NCI-H1105 (cell line): ENCODE data around the gene SPATA32.
"Not testable (repeated sequence)": the region's sequence is repeated elsewhere in the genome, so short reads cannot be mapped to it uniquely, and the experiment has no call there.

Source experiments
- DNase-seq: peaks from one replicate; lab custom pipeline; 2025; lab: John Stamatoyannopoulos, UW

SPATA32 gene

GRCh38 chr17:45261577-45262515, at the start of gene SPATA32:
TSS of gene SPATA32 (minus strand) at chr17:45262094. CDS start at chr17:45262016, 78 bp downstream.
- DNase-seq, result no peak

- no peak for DNase-seq
Observed at GRCh38 chr17:45311401-45311759, 49.5 kb upstream of the SPATA32 start.

- DNase-seq, result no peak
Observed at GRCh38 chr17:45310380-45311324, 48.8 kb upstream of the SPATA32 start.

- DNase-seq, result no peak
Observed at GRCh38 chr17:45309400-45309799, 47.5 kb upstream of the SPATA32 start.

- DNase-seq, result no peak
Observed at GRCh38 chr17:45308840-45309239, 46.9 kb upstream of the SPATA32 start.

- DNase-seq, result no peak
Observed at GRCh38 chr17:45308016-45308365, 46.1 kb upstream of the SPATA32 start.

- no peak for DNase-seq
Observed at GRCh38 chr17:45307290-45308015, 45.6 kb upstream of the SPATA32 start.

- no peak for DNase-seq
Observed at GRCh38 chr17:45306623-45307022, 44.7 kb upstream of the SPATA32 start.

GRCh38 chr17:45306094-45306493, 44.2 kb upstream of the SPATA32 start:
- DNase-seq, result no peak

- no peak for DNase-seq
Observed at GRCh38 chr17:45305530-45306087, 43.7 kb upstream of the SPATA32 start.

GRCh38 chr17:45302649-45303173, 40.8 kb upstream of the SPATA32 start:
- DNase-seq, result no peak

GRCh38 chr17:45302220-45302619, 40.3 kb upstream of the SPATA32 start:
- DNase-seq, result not testable (repeated sequence)

GRCh38 chr17:45301674-45302073, 39.8 kb upstream of the SPATA32 start:
- DNase-seq, result no peak

GRCh38 chr17:45300060-45300751, 38.3 kb upstream of the SPATA32 start:
- no peak for DNase-seq

- no peak for DNase-seq
Observed at GRCh38 chr17:45299361-45299760, 37.5 kb upstream of the SPATA32 start.

- no peak for DNase-seq
Observed at GRCh38 chr17:45298546-45299285, 36.8 kb upstream of the SPATA32 start.

- no peak for DNase-seq
Observed at GRCh38 chr17:45296833-45297124, 34.9 kb upstream of the SPATA32 start.

- DNase-seq, result no peak
Observed at GRCh38 chr17:45296003-45296832, 34.3 kb upstream of the SPATA32 start.

GRCh38 chr17:45294506-45294905, 32.6 kb upstream of the SPATA32 start:
- no peak for DNase-seq
